ENCODE data around the gene VTI1A. TPM values are rescaled to one million over a fixed set of nuclear protein-coding genes. Genes with fewer than 3 reads are reported as not detected.

Gene VTI1A
- total RNA-seq, 4 donors from 2014 or later: 27.0 to 61.3 (median 49.8) TPM

DNA sequence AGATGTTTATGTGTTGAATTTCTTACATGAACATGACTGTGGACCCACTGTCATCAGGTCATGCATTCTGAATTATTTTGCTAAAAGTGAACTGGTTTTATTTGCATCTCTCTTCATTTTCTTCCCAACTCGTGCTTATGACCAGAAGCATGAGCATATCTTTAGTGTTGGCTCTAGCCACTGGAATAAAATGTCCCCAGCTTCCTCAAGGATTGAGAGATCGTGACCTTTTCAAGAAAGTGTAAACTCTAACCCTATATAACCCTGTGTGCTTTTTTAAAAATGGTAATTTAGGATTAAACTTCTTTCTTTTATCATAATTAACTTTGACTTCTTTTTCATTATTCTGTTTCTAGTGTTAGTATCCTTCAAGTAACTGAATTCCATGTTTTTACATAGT is 55.5 kb downstream of the VTI1A start:
- H3K4me3 ChIP-seq: no peak overlapping the region
- DNase-seq: no peak
- no peak overlapping the region for H3K27ac ChIP-seq
- H3K4me1 ChIP-seq: peaks cover 0 to 12% (median 0%) of the 10 kb centered on the region in 3 donors
- intact Hi-C loops (cut with DNase I): no loop called here
- WGBS, 2 donors: 67 to 70% methylated on average over 2 of the region's 2 CpGs
- H3K9me3 ChIP-seq: no peaks in the 10 kb centered on the region
- no peak for TF ChIP-seq CTCF (IDR thresholded peaks at IDR 0.05)
- TF ChIP-seq POLR2A (IDR thresholded peaks at IDR 0.05): no peak
- H3K36me3 ChIP-seq: no peaks in the 10 kb centered on the region
- no peaks in the 10 kb centered on the region for H3K27me3 ChIP-seq

- H3K27me3 ChIP-seq: no peaks in the 10 kb centered on the region
- H3K9me3 ChIP-seq: no peaks in the 10 kb centered on the region
- no peaks in the 10 kb centered on the region for H3K36me3 ChIP-seq
- intact Hi-C loops (cut with DNase I): no loop called here
- WGBS, 2 donors: 92 to 98% methylated on average over 2 of the region's 2 CpGs
- no peak overlapping the region for H3K4me3 ChIP-seq
- TF ChIP-seq CTCF (IDR thresholded peaks at IDR 0.05): no peak
- no peak for TF ChIP-seq POLR2A (IDR thresholded peaks at IDR 0.05)
- H3K27ac ChIP-seq: no peak overlapping the region
- H3K4me1 ChIP-seq: peaks cover 0 to 22% (median 0%) of the 10 kb centered on the region in 3 donors
- DNase-seq: no peak
Observed at GRCh38 chr10:112503643-112504042, 56.6 kb downstream of the VTI1A start.

- TF ChIP-seq CTCF (IDR thresholded peaks at IDR 0.05) (no peak), POLR2A (IDR thresholded peaks at IDR 0.05) (no peak)
- Histone ChIP-seq H3K4me3 (no peak overlapping the region), H3K4me1 (peaks cover 0 to 18% (median 0%) of the 10 kb centered on the region in 3 donors), H3K9me3 (no peaks in the 10 kb centered on the region), H3K27me3 (no peaks in the 10 kb centered on the region), H3K36me3 (no peaks in the 10 kb centered on the region), H3K27ac (no peak overlapping the region)
- WGBS, 2 donors: 52 to 56% methylated on average over 4 of the region's 4 CpGs
- intact Hi-C loops (cut with DNase I): no loop called here
- DNase-seq: no peak
Observed at GRCh38 chr10:112507046-112507445, 60.0 kb downstream of the VTI1A start.

GRCh38 chr10:112507988-112508387 is 61.0 kb downstream of the VTI1A start:
- WGBS, 2 donors: 35 to 56% methylated on average over 4 of the region's 4 CpGs
- intact Hi-C loops (cut with DNase I): no loop called here
- H3K27me3 ChIP-seq: no peaks in the 10 kb centered on the region
- TF ChIP-seq CTCF (IDR thresholded peaks at IDR 0.05) (no peak), POLR2A (IDR thresholded peaks at IDR 0.05) (no peak)
- H3K36me3 ChIP-seq: no peaks in the 10 kb centered on the region
- DNase-seq: no peak
- peaks cover 0 to 12% (median 0%) of the 10 kb centered on the region in 3 donors for H3K4me1 ChIP-seq
- no peak overlapping the region for H3K27ac ChIP-seq
- no peak overlapping the region for H3K4me3 ChIP-seq
- H3K9me3 ChIP-seq: no peaks in the 10 kb centered on the region

DNA sequence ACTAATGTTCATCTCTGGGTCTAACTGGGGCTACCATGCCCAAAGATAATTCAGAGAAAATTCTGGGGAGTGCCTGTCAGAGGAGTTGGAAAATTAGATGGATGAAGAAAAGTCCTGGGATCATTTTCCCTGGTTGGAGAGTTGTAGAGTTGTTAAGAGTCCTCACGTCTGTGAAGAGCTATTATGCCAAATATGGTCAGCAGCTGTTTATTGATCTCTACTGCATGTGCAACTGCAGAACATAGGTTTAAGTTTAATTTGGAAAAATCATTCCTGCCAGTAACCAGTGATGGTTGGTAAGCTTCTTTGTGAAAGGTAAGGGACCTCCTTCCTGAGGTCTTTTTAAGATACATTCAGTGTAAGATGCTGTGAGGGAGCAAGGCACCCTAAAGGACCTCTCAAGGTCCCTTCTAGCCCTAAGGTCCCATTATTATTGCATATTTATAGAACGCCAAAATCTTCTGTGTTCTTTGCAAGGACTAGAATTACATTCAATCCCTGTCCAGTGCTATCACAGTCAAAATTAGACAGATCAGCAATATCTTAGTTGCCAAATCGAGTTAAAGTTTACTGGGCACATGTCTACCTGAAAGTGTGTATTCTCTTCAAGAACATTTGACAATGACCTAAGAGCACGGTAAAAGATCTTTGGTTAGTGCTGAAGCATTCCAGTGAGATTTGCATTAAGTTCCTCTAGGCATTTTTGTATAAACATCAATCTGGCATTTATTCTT is 62.7 kb downstream of the VTI1A start:
- intact Hi-C loops (cut with DNase I): no loop called here
- no peaks in the 10 kb centered on the region for H3K9me3 ChIP-seq
- no peak overlapping the region for H3K27ac ChIP-seq
- 72 to 85% methylated on average over 4 of the region's 4 CpGs for WGBS, 2 donors
- TF ChIP-seq CTCF (IDR thresholded peaks at IDR 0.05): no peak
- TF ChIP-seq POLR2A (IDR thresholded peaks at IDR 0.05): no peak
- no peaks in the 10 kb centered on the region for H3K36me3 ChIP-seq
- H3K4me1 ChIP-seq: peaks cover 0 to 12% (median 0%) of the 10 kb centered on the region in 3 donors
- DNase-seq: no peak
- H3K4me3 ChIP-seq: no peak overlapping the region
- H3K27me3 ChIP-seq: no peaks in the 10 kb centered on the region

All from esophagus squamous epithelium (tissue), 5 donors.